Measurements from ENCODE around the gene SGTA.

The SGTA gene

GRCh38 chr19:2785244-2785997 lies 2.3 kb upstream of the SGTA start, which contains the start of gene THOP1:
TSS of gene THOP1 (plus strand) at chr19:2785503. CDS start at chr19:2785663, 160 bp downstream.
- no peak for TF ChIP-seq CTCF (IDR thresholded peaks at IDR 0.05; ENCODE audit: low read depth, low read length, missing control alignments)
- peak within 1 kb of the TSS; percentile 90 for H3K4me3 ChIP-seq (ENCODE audit: low read depth, low read length)
- DNase-seq (ENCODE audit: low read depth), result peak; percentile 96

- TF ChIP-seq CTCF (IDR thresholded peaks at IDR 0.05; ENCODE audit: low read depth, low read length, missing control alignments), result no peak
- H3K4me3 ChIP-seq (ENCODE audit: low read depth, low read length), result no peak overlapping the region
- DNase-seq (ENCODE audit: low read depth), result no peak
Measured at GRCh38 chr19:2783781-2784145, 690 bp upstream of the SGTA start.

- no peak for DNase-seq (ENCODE audit: low read depth)
- peak overlapping the region; percentile 97 for H3K4me3 ChIP-seq (ENCODE audit: low read depth, low read length)
- TF ChIP-seq CTCF (IDR thresholded peaks at IDR 0.05; ENCODE audit: low read depth, low read length, missing control alignments), result peak; percentile 0
Measured at GRCh38 chr19:2782329-2782935, 641 bp downstream of the SGTA start.

GRCh38 chr19:2780284-2780683 lies 2.8 kb downstream of the SGTA start:
- no peak for TF ChIP-seq CTCF (IDR thresholded peaks at IDR 0.05; ENCODE audit: low read depth, low read length, missing control alignments)
- DNase-seq (ENCODE audit: low read depth), result no peak
- H3K4me3 ChIP-seq (ENCODE audit: low read depth, low read length), result no peak overlapping the region

GRCh38 chr19:2779121-2779740 lies 3.8 kb downstream of the SGTA start:
- no peak overlapping the region for H3K4me3 ChIP-seq (ENCODE audit: low read depth, low read length)
- DNase-seq (ENCODE audit: low read depth), result no peak
- no peak for TF ChIP-seq CTCF (IDR thresholded peaks at IDR 0.05; ENCODE audit: low read depth, low read length, missing control alignments)

GRCh38 chr19:2777952-2778683 lies 5.0 kb downstream of the SGTA start:
- DNase-seq (ENCODE audit: low read depth), result no peak
- TF ChIP-seq CTCF (IDR thresholded peaks at IDR 0.05; ENCODE audit: low read depth, low read length, missing control alignments), result no peak

More at GRCh38 chr19:2777952-2778683, 5.0 kb downstream of the SGTA start:
- H3K4me3 ChIP-seq (ENCODE audit: low read depth, low read length), result no peak overlapping the region

All from GM12864 (cell line).